ENCODE measurements around the gene VIPAS39. TPM values are rescaled to one million over a fixed set of nuclear protein-coding genes. Genes with fewer than 3 reads are reported as not detected.

VIPAS39 gene
- total RNA-seq, 2 donors from 2014 or later = 10.9 to 13.0 TPM

GRCh38 chr14:77378701-77379100, 78.7 kb downstream of the VIPAS39 start:
- Histone ChIP-seq H3K4me1 (peaks cover 0 to 13% of the 10 kb centered on the region in 2 donors), H3K36me3 (no peaks in the 10 kb centered on the region), H3K27me3 (no peaks in the 10 kb centered on the region), H3K27ac (no peak overlapping the region), H3K9me3 (no peaks in the 10 kb centered on the region), H3K4me3 (no peak overlapping the region)
- TF ChIP-seq CTCF (IDR thresholded peaks at IDR 0.05) = no peak
- no peak for DNase-seq (ENCODE audit: low spot score)

GRCh38 chr14:77377502-77377844, 79.9 kb downstream of the VIPAS39 start:
- no peaks in the 10 kb centered on the region for H3K27me3 ChIP-seq
- no peak for DNase-seq (ENCODE audit: low spot score)
- no peaks in the 10 kb centered on the region for H3K9me3 ChIP-seq
- H3K4me1 ChIP-seq = peaks cover 0 to 13% of the 10 kb centered on the region in 2 donors
- no peak for TF ChIP-seq CTCF (IDR thresholded peaks at IDR 0.05)
- peak overlapping the region; percentile 76 to 92 for H3K4me3 ChIP-seq
- H3K36me3 ChIP-seq = no peaks in the 10 kb centered on the region
- peak overlapping the region in 1 of 2 donors; percentile 74 for H3K27ac ChIP-seq

- Histone ChIP-seq H3K4me1 (peaks cover 0 to 13% of the 10 kb centered on the region in 2 donors), H3K27ac (peak within 1 kb of the TSS; percentile 74 to 86), H3K36me3 (no peaks in the 10 kb centered on the region), H3K9me3 (no peaks in the 10 kb centered on the region), H3K4me3 (peak within 1 kb of the TSS; percentile 76 to 92), H3K27me3 (no peaks in the 10 kb centered on the region)
- peak; percentile 12 to 51 for TF ChIP-seq CTCF (IDR thresholded peaks at IDR 0.05)
- DNase-seq (ENCODE audit: low spot score) = peak; percentile 74
Observed at GRCh38 chr14:77376771-77377501, 80.5 kb downstream of the VIPAS39 start, which contains the start of the genes SAMD15 and TMED8. SAMD15 (plus strand) TSS chr14:77377379; CDS start chr14:77377419, 40 bp downstream. TMED8 (minus strand) TSS chr14:77377094; CDS start chr14:77377053, 41 bp downstream.

Other genes with a start within 250 kb of the VIPAS39 start
- gene NGB, start 186.4 kb downstream of the VIPAS39 start, total RNA-seq = not detected
- 10 to 100 TPM in 1 of 2 donors, 1 to 10 TPM in 1; 9.7 to 11.5 TPM for gene POMT2, start 136.7 kb downstream of the VIPAS39 start, total RNA-seq
- 10 to 100 TPM in 1 of 2 donors, 1 to 10 TPM in 1; 5.5 to 10.7 TPM for gene GSTZ1, start 136.6 kb downstream of the VIPAS39 start, total RNA-seq
- gene TMED8, start 80.5 kb downstream of the VIPAS39 start, total RNA-seq = 1 to 10 TPM; 6.6 to 7.5 TPM
- under 1 TPM; 0.26 to 0.39 TPM for gene SAMD15, start 80.2 kb downstream of the VIPAS39 start, total RNA-seq
- not detected for gene NOXRED1, start 34.1 kb downstream of the VIPAS39 start, total RNA-seq
- gene AHSA1, start 492 bp upstream of the VIPAS39 start, total RNA-seq = 100 to 1,000 TPM; 105 to 122 TPM
- under 1 TPM; 0.48 to 0.94 TPM for gene ISM2, start 41.2 kb upstream of the VIPAS39 start, total RNA-seq
- gene SPTLC2, start 159.0 kb upstream of the VIPAS39 start, total RNA-seq = 10 to 100 TPM; 11.3 to 14.0 TPM

Measured in right atrium auricular region (tissue), 2 donors.